Effector CD4-positive, alpha-beta T cell (primary cell): ENCODE measurements around the gene ZP4.
"Not testable (repeated sequence)": the region's sequence is repeated elsewhere in the genome, so short reads cannot be mapped to it uniquely, and the experiment has no call there.

Experiments
- DNase-seq: peaks from one replicate; pipeline ENCODE4 v3.0.0-alpha.2; 2020

ZP4 gene

GRCh38 chr1:237875291-237875690 lies 15.4 kb downstream of the ZP4 start:
- DNase-seq = no peak

GRCh38 chr1:237873487-237874211 lies 17.1 kb downstream of the ZP4 start:
- no peak for DNase-seq

DNA sequence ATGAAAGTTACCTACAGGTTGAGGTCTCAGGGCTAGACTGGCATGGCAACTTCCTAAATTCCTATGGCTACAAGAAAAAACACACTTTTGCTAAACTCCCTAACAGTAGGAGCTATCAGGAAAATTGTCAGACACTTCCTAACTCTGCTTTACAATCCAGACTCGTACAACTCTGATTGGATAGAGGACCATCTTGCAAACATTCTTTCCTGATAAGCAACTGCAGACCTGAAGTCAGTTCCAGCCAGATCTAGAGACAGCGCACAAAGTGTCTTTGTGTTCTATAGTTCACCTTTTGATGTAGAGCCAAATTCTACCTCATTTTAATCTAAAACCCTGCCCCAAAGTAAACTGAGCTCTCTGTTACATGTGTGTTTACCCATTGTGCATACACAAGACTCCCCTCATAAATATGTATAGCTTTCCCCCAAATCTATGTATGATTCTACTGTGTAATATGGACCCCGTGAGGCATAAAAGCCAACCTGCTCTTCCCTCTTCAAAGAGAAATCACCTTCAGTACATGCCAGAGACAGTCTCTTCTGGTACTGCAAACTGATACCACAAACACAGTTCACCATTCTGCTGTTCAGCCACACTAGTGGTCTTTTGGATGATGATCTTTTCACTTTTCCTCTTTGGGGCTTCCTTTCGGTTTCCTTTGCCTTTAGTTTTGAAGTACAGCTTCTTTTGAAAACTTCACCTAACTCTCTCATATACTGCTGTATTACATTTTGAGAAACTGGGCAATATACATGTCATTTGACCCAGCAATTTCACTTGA lies 21.7 kb downstream of the ZP4 start:
- no peak for DNase-seq

GRCh38 chr1:237867380-237867888 lies 23.3 kb downstream of the ZP4 start:
- DNase-seq = no peak

- DNase-seq = no peak
Measured at GRCh38 chr1:237864338-237865244, 26.1 kb downstream of the ZP4 start.

DNA sequence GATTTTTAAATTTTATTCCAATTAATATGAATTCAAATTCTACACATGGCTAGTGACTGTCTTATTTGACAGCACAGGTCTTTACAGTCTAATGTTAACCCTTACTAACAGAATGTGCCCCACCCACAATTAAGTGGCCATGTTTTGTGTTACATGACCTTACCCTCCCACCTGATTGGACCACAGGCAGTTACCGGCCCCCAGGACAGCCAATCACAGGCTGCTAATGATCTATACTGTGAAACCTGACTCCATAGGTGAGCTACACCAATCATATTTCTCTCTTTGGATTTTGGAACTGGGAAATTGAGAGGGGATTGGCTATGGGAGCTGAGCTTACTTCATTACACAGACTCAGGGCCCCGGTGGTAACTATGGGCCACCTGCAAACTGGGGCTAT lies 27.5 kb downstream of the ZP4 start:
- DNase-seq = no peak

- no peak for DNase-seq
Measured at GRCh38 chr1:237861944-237862343, 28.8 kb downstream of the ZP4 start.

- DNase-seq = no peak
Measured at GRCh38 chr1:237858992-237859391, 31.7 kb downstream of the ZP4 start.

GRCh38 chr1:237857455-237857854 lies 33.3 kb downstream of the ZP4 start:
- no peak for DNase-seq

- DNase-seq = no peak
Measured at GRCh38 chr1:237852342-237852741, 38.4 kb downstream of the ZP4 start.

DNA sequence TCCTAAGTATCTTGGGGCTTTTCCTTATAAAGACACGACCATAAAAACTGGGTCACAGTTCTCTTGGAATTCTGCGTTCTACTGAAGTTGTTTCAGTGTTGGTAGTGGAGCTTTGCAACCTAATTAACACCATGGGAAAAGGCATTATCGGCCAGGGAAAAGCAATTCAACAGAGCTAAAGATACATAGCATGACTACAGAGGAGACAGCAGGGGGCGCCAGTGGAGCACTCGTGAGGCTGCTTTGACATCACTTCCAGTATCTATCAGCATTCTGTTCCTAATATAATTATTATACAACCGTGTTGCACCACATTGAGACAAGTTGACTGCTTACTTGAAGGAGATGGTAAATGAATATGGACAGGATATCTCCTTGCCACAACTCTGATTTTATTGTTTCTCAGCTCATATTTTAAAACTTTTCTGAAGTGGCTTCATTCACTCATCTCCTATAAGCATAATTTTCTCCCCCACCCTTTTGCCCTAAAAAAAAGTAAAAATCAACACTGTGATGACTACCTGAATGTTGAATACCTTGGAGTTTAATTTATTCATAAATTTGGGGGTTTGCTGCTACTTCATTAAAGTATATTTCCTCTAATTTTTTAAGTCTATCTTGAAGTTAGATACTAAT lies 39.4 kb downstream of the ZP4 start:
- no peak for DNase-seq

- DNase-seq = not testable (repeated sequence)
Measured at GRCh38 chr1:237843516-237843915, 47.2 kb downstream of the ZP4 start.

DNA sequence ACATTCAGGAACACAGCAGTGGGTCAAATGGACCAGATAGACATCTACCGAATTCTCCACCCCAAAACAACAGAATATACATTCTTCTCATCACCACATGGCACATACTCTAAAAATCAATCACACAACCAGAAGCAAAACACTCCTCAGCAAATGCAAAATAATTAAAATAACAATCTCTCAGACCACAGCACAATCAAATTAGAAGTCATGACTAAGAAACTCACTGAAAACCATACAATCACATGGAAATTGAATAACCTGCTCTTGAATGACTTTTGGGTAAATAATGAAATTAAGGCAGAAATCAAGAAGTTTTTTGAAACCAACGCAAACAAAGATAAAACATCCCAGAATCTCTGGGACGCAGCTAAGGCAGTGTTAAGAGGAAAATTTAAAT lies 49.2 kb downstream of the ZP4 start:
- DNase-seq = no peak

DNA sequence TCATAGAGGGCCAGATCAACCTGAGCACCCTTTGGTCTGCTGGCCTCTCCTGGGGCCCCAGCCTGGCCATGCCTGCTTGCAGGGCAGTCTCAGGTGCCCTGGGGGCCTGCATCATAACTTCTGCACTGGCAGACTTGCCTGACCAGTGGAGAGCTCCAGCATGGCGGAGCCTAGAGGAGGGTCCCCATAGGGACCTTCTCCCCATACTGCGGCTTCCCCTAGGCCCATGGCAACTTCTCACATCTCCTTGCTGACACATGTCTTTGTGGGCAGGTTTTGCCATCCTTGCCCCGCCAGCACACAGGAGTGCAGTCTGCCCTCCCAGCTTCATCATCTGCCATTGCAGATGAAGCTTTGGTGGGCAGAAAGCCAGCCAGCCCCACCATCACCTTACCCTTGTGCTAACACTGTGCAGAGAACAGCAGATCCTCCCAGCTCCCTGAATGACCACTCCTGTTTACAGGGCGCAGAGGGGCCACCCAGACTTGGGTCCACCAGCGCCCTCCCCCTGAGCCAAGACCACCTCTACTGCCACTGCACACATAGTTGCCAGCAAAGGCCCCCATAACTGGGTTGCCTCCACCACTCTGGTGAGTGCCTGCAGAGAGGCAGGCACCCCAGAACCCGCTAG lies 51.7 kb downstream of the ZP4 start:
- no peak for DNase-seq

DNA sequence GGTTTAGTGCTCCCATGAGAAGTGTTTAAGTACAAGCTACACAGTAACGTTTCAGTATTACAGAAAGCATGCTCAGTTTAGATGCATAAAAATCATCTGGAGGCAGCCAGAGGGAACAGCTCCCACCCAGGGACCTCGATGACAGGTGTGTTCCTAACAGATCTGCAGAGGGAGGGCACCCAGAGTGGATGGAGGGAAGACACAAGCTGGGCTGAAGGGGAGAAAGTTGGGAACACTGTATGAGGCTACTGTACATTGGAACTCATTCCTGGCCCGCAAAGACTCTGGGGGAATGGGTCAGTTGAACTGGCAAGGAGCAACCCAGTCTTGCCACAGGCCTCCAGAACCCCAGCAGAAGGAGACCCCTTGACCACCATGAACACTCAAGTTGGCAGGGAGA lies 52.4 kb downstream of the ZP4 start:
- DNase-seq = no peak

GRCh38 chr1:237834461-237834860 lies 56.3 kb downstream of the ZP4 start:
- DNase-seq = no peak

GRCh38 chr1:237834048-237834447 lies 56.7 kb downstream of the ZP4 start:
- DNase-seq = no peak

DNA sequence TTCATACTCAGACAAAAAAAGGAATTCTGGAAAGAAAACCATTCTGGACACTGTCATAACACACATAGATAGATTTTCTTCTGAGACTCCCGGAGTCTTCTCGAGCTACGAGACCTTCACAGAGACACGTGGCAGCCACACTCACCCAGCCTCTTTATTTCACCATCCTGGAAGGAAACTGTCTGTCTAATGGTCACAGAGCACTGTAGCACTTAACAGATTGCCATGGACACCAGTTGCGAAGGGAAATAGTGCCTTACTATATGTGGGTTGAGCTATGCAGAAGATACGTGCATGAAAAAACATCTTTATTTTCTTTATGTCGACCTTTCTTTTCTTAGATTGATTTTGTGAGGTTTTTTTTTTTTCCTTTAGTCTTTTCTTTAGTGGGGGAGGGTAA lies 57.9 kb downstream of the ZP4 start:
- DNase-seq = no peak
